ENCODE results near the gene FOXO1.

- TF ChIP-seq CTCF (IDR thresholded peaks at IDR 0.05; ENCODE audit: low read depth, low read length, poor library complexity, severe bottlenecking): no peak
- no peak for TF ChIP-seq EZH2phosphoT487 (IDR thresholded peaks at IDR 0.05; ENCODE audit: borderline replicate concordance, low read length)
Observed at GRCh38 chr13:40566811-40567210, 99.6 kb downstream of the FOXO1 start.
